ENCODE measurements around the gene GPR62. TPM values are rescaled to one million over a fixed set of nuclear protein-coding genes. Genes with fewer than 3 reads are reported as not detected.

The GPR62 gene
- total RNA-seq, 1 experiment from 2014 or later: not detected

GRCh38 chr3:51935886-51936755 lies 19.1 kb upstream of the GPR62 start:
- in situ Hi-C loops (cut with HindIII; ENCODE audit: low pct_unique_long_range_greater_than_20kb, low sequenced_read_pairs): no loop called here
- no peak for DNase-seq (ENCODE audit: low read depth, low spot score)

- no peak for DNase-seq (ENCODE audit: low read depth, low spot score)
- in situ Hi-C loops (cut with HindIII; ENCODE audit: low pct_unique_long_range_greater_than_20kb, low sequenced_read_pairs): no loop called here
These were observed 18.2 kb upstream of the GPR62 start for GRCh38 chr3:51937014-51937413.

DNA sequence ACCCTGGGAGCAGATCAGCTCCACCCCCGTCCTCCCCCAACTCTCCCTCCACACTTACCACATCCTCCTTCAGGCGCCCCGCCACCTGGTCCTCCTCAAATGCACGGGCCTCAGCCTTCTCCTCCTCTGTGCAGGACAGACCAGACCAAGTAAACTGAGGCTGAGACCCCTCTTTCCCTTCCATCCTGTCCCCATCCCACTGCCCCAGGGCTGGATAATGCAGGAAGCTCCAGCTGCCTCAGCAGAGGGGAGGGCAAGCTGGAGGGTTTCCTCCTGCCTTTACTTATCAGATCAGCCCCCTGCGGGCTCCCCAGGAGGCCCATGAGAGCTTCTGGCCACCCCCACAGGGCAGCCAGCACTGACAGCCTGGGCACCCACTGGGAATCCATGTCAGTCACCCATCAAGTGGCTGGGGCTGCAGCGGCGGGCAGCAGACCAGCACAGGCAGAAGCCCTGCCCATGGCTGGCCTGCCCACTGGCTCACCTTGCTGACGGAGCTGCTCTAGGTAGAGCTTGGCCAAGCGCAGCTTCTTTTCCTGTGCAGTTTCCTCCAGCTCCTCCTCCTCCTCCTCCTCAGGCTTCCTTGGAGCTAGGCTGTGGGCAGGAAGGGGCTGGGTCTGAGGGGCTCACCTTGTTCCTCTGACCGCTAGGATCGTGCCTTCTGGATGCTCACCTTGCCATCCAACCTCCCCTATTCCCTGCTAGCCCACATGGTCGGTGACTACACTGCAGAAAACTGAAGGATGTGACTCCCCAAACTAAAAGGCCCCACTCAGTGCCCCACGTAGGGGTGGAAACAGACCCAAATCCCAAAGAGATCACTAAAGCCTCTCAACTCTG lies 17.4 kb upstream of the GPR62 start:
- no peak for DNase-seq (ENCODE audit: low read depth, low spot score)
- in situ Hi-C loops (cut with HindIII; ENCODE audit: low pct_unique_long_range_greater_than_20kb, low sequenced_read_pairs): no loop called here

GRCh38 chr3:51938780-51939425 lies 16.3 kb upstream of the GPR62 start:
- no peak for DNase-seq (ENCODE audit: low read depth, low spot score)
- in situ Hi-C loops (cut with HindIII; ENCODE audit: low pct_unique_long_range_greater_than_20kb, low sequenced_read_pairs): no loop called here

DNA sequence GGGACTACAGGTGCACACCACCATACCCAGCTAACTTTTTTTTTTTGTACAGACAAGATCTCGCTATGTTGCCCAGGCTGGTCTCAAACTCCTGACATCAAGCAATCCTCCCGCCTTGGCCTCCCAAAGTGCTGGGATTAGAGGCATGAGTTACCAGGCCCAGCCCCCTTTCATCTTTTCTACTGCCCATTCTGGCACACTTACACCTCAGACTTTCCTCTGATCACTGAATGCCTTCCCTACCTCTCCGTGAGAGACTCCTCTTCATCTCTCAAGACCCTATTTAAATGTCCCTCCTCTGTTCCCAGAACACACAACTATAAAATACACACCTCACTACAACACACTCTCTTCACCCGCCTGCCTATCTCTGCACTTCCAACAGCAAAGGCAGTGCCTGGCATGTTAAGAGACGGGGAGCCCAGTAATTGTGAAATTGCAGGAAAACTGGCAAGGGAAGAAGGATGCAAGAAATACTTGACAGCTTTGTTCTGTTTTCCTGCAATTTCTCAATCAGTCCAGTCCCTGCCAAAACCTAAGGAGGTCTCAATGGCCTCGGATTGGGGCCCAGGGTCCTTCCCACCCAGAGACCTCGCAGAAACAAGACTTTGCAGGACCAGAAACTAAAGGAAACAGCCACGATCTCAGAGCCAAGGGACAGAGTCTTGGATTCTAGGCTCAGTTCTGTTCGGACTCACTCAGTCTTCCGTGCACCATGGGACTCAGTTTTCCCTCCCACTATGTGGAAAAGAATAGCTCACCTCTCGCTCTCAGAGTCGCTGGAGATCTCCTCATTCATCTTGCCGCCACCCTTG lies 14.3 kb upstream of the GPR62 start:
- in situ Hi-C loops (cut with HindIII; ENCODE audit: low pct_unique_long_range_greater_than_20kb, low sequenced_read_pairs): no loop called here
- no peak for DNase-seq (ENCODE audit: low read depth, low spot score)

DNA sequence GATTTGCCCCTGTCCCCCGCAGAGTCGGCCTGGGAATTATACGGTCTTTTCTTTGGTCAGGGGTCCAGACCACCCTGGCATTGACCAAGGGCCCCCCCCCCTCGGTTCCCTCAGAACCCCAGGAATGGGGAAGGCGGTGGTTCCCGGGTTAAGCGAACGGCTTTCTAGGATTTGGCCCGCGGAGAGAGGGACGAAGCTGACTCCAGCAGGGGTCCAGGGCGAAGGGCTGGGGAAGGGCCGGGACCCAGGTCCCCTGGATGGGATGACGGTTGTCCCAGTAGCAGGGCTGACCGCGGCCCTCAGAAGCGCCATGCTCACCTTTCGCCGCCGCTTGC lies 13.8 kb upstream of the GPR62 start:
- DNase-seq (ENCODE audit: low read depth, low spot score): no peak
- in situ Hi-C loops (cut with HindIII; ENCODE audit: low pct_unique_long_range_greater_than_20kb, low sequenced_read_pairs): no loop called here

DNA sequence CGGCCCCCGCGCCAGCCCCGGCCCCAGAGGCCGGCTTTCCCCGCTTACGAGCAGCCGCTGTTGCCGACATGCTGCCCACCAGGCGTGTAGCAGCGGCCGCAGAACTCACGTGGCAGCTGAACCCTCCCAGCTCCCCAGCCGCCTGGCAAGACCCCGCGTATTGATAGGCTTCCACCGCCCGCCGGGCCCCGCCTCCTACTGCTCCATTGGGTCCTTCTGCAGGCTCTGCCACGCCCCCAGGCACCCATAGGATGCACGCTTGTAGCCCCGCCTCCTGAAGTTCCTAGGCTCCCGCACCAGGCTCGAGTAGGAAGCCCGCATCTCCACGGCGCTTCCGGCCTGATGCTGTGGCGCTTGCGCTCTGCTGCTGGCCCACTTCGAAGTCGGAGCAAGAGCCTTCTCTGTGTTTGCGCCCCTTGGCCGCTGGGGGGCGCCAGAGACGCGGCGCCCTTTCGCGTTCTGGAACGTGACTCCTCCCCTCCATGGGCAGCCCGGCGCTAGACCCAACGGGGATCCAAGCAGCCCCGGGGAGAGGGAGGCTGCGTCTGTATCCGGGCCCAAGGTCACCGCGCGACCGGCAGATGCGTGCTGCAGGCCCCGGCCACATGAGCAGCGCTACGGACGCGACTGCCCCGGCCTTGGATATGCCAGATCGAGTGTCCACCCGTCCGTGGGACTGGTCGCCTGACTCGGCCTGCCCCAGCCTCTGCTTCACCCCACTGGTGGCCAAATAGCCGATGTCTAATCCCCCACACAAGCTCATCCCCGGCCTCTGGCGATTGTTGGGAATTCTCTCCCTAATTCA lies 13.2 kb upstream of the GPR62 start, which contains the start of the genes PARP3 and RRP9:
Gene PARP3, plus strand, starts transcription at position 566 of the 805 bp plus-strand sequence. CDS start 993 bp downstream, outside the sequence.
Gene RRP9, minus strand, starts transcription at position 107 of the 805 bp plus-strand sequence. Its CDS starts 37 bp downstream, at position 70.
- in situ Hi-C loops (cut with HindIII; ENCODE audit: low pct_unique_long_range_greater_than_20kb, low sequenced_read_pairs): no loop called here

DNA sequence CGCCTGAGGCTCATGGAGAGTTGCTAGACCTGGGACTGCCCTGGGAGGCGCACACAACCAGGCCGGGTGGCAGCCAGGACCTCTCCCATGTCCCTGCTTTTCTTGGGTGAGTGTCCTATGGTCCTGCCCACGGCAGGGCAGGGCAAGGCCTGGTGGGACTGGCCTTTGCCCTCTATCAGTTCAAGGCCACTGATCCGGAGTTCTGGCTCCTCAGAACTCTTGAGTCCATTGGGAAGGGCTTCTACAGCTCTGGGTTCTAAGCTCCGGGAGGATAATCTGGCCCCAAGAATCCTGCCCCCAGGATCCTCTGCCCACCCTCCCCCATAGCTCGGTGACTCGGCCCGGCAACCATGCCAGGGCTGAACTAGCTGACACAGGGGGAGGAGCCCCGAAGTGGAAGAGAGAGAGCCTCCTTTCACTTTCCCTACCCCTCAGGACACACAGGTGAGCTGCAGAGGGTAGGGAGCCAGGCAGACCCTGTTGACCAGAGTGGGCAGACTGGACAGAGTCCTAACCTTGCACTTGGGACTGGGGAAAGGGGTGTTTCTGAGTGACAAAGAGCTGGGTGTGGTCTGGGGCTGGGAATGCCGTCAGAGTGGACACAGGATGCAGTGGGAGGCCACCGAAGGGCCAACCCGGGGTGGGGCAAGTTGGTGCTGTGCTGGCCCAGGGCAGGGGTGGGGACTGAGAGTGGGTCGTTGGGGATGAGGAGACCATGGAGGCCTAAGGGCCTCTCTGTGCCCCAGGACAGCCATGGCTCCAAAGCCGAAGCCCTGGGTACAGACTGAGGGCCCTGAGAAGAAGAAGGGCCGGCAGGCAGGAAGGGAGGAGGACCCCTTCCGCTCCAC lies 12.4 kb upstream of the GPR62 start:
- in situ Hi-C loops (cut with HindIII; ENCODE audit: low pct_unique_long_range_greater_than_20kb, low sequenced_read_pairs): no loop called here
- DNase-seq (ENCODE audit: low read depth, low spot score): peak; percentile 27

More for the DNA sequence above, 13.2 kb upstream of the GPR62 start, which contains the start of the genes PARP3 and RRP9:
- peak; percentile 100 for DNase-seq (ENCODE audit: low read depth, low spot score)

DNA sequence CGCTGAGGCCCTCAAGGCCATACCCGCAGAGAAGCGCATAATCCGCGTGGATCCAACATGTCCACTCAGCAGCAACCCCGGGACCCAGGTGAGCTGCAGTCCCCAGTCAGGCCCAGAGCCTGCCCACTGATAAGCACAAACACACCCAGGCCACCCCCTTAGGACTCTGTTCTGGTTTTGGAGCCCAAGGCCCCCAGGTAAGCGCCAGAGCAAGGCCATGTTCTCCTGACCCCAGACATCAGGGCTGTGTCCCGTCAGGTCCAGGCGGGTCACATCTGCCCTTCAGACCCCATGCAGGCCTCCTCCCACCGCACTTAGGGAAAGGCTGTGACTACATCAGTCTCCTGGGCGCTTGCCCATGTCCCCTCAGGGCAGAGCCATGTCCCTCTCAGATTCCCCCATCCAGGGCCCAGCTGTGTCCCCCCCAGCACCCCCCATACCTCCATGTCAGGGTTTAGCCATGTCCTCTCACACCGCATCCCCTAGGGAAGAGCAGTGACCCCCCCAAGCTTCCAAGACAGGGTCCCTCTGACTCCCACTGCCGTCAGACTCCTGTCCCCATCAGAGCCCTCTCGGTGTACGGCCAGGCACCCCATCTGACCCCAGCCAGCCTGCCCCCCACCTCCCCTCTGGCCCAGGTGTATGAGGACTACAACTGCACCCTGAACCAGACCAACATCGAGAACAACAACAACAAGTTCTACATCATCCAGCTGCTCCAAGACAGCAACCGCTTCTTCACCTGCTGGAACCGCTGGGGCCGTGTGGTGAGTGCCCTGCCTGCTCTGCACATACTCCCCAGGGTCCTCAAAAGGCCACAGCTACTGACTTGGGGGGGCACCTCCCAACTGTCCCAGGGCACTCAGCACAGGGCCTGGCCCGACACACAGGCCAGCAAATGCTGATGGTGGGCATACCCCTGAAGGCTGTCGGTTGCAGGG lies 11.5 kb upstream of the GPR62 start:
- in situ Hi-C loops (cut with HindIII; ENCODE audit: low pct_unique_long_range_greater_than_20kb, low sequenced_read_pairs): no loop called here
- DNase-seq (ENCODE audit: low read depth, low spot score): no peak

GRCh38 chr3:51944451-51945021 lies 10.6 kb upstream of the GPR62 start:
- in situ Hi-C loops (cut with HindIII; ENCODE audit: low pct_unique_long_range_greater_than_20kb, low sequenced_read_pairs): no loop called here

DNA sequence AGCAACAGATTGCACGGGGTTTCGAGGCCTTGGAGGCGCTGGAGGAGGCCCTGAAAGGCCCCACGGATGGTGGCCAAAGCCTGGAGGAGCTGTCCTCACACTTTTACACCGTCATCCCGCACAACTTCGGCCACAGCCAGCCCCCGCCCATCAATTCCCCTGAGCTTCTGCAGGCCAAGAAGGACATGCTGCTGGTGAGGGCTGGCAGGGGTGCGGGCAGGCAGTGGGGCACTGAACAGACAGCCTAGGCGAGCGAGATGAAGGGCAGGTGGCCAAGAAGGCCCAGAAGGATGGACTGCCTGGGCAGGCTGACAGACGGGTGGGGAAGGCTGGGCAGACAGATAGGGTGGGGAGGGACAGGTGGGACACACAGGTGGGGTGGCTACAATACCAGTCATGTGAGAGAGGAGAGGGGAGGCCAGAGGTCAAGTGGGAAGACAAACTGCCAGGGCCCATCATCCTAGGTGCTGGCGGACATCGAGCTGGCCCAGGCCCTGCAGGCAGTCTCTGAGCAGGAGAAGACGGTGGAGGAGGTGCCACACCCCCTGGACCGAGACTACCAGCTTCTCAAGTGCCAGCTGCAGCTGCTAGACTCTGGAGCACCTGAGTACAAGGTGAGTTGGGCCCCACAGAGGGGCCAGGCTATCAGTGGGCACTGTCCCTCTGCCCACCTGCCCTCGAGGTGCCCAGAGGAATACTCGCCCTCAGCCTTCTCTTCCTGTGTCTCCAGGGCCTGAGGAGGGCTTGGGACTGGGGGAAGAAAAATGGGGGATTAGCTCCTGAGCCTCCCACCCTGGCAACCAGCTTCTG lies 9.9 kb upstream of the GPR62 start:
- no peak for DNase-seq (ENCODE audit: low read depth, low spot score)
- in situ Hi-C loops (cut with HindIII; ENCODE audit: low pct_unique_long_range_greater_than_20kb, low sequenced_read_pairs): no loop called here

More at GRCh38 chr3:51944451-51945021, 10.6 kb upstream of the GPR62 start:
- no peak for DNase-seq (ENCODE audit: low read depth, low spot score)

DNA sequence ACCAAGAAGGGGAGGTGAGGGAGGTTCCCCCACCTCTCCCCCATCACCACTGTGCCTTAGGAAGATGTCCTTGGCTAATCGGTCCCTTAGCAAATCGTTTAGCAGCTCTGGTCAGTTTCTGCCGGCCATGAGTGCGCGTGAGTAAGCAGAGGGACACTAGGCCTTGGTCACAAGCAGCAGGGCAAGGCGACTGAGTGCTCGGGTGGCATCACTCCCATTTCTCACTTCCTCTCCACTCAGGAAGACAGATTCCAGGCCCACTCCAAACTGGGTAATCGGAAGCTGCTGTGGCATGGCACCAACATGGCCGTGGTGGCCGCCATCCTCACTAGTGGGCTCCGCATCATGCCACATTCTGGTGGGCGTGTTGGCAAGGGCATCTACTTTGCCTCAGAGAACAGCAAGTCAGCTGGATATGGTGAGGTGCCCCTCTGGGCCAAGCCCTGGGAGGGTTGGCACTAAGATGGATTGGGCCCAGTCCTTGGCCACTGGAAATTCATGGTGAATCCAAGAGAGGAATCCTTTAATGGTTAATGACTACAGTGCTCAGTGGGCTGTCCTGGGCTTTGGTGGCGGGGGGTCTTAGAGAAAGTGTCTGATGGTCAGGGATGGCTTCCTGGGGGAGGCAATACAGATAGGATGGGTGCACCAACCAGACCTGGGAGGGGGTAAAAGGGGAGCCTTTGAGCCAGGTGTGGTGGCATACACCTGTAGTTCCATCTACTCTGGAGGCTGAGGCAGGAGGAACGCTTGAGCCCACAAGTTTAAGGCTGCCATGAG lies 9.1 kb upstream of the GPR62 start:
- no peak for DNase-seq (ENCODE audit: low read depth, low spot score)
- in situ Hi-C loops (cut with HindIII; ENCODE audit: low pct_unique_long_range_greater_than_20kb, low sequenced_read_pairs): no loop called here

DNA sequence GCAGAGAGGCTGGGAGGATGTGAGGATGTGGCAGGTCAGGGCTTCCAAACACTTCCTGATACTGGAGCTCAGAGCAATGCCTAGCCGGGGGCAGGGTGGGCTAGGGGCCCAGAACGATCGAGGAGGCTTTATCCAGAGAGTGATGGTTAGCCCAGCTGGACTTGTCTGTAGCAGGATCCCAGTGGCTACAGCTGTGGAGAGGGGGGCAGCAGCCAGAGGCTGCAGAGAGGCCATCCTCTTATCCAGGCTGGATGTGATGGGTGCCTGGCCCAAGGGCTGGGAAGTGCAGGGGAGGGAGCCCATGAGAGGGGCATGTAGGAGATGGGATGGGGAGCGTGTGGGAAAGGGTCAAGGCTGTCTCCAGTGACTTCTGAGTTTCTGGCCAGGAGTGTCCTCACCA lies 8.4 kb upstream of the GPR62 start:
- DNase-seq (ENCODE audit: low read depth, low spot score): no peak
- in situ Hi-C loops (cut with HindIII; ENCODE audit: low pct_unique_long_range_greater_than_20kb, low sequenced_read_pairs): no loop called here
